Measurements from ENCODE around the gene SOX2. TPM values are rescaled to one million over a fixed set of nuclear protein-coding genes. Genes with fewer than 3 reads are reported as not detected.
"Not testable (repeated sequence)": the region's sequence is repeated elsewhere in the genome, so short reads cannot be mapped to it uniquely, and the experiment has no call there.

The SOX2 gene
- total RNA-seq, 1 experiment from 2014 or later, result not detected

GRCh38 chr3:181739628-181740027 lies 27.9 kb downstream of the SOX2 start:
- in situ Hi-C loops (cut with HindIII; ENCODE audit: low sequenced_read_pairs), result no loop called here
- DNase-seq (ENCODE audit: low spot score), result no peak

DNA sequence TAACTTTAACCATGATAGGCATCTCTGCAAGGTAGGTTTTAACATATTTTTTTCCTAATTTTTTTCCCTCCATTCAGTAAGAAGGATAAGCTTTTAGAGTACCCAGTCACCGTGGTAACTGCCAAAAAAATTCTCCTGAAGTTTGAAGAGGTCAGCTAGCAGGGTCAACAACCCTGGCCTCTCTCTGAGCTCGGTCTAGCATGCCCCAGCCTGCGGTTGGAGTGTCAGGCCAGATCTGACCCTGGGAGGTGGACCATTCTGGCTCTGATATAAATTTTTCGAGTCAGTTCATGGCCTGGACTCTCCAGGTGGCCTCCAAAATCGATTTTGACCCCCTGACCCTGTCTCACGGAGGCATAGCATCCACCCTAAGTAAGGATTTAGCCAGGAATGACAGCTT lies 29.7 kb downstream of the SOX2 start:
- in situ Hi-C loops (cut with HindIII; ENCODE audit: low sequenced_read_pairs), result no loop called here
- DNase-seq (ENCODE audit: low spot score), result no peak

- in situ Hi-C loops (cut with HindIII; ENCODE audit: low sequenced_read_pairs), result no loop called here
- DNase-seq (ENCODE audit: low spot score), result no peak
Observed at GRCh38 chr3:181752202-181752671, 40.5 kb downstream of the SOX2 start.

- no peak for DNase-seq (ENCODE audit: low spot score)
- in situ Hi-C loops (cut with HindIII; ENCODE audit: low sequenced_read_pairs), result no loop called here
Observed at GRCh38 chr3:181753391-181753790, 41.7 kb downstream of the SOX2 start.

DNA sequence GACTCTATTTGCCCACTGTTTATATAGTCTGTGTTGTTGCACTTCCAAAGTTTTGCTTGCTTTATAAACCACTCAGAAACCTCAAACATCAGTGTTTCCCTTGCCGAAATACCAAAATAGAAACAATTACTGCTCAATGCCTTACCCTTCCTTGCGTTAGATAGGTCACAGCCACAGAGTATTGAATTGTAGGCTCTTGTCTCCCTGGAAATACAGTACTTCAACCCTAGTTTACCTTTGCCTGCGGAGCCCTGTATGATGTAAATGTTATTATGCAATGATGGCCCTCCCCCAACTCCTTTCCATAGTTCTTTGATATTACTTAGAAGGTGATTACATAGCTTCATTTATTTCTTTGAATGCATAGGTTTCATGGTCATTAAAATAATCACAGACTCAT lies 44.2 kb downstream of the SOX2 start:
- DNase-seq (ENCODE audit: low spot score), result no peak
- in situ Hi-C loops (cut with HindIII; ENCODE audit: low sequenced_read_pairs), result no loop called here

DNA sequence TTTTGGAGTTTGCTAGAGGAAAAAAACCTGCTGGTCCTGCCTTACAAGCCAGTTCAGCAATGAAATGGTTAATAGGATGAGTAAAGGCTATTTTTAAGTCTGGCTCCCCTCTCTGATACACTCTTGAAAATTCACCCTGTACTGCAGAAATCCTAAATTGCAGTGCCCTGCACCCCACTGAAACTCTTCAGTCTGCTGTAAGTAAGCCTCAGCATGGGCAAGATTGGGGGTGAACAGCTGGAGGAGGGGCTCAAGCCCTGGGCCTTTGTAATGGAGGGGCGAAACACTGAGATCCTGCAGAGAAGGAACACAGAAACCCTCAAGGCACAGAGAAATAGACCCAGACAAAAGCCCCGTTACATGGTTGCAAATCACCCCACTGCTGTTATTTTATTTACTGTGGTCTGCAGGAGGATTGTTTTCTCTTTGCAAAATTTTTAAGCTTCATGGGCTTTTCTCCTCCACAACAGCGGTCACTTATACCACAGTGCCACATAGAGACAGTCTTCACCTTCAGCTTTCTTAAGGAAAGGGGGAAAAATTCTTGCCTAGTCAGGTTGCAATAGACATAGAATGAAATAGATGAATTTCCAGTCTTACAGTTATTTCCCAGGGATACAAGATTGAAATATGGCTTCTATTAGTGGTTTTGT lies 45.0 kb downstream of the SOX2 start:
- no peak for DNase-seq (ENCODE audit: low spot score)
- in situ Hi-C loops (cut with HindIII; ENCODE audit: low sequenced_read_pairs), result no loop called here

GRCh38 chr3:181757694-181758306 lies 46.1 kb downstream of the SOX2 start:
- no peak for DNase-seq (ENCODE audit: low spot score)
- in situ Hi-C loops (cut with HindIII; ENCODE audit: low sequenced_read_pairs), result no loop called here

GRCh38 chr3:181761906-181762305 lies 50.2 kb downstream of the SOX2 start:
- in situ Hi-C loops (cut with HindIII; ENCODE audit: low sequenced_read_pairs), result no loop called here
- no peak for DNase-seq (ENCODE audit: low spot score)

DNA sequence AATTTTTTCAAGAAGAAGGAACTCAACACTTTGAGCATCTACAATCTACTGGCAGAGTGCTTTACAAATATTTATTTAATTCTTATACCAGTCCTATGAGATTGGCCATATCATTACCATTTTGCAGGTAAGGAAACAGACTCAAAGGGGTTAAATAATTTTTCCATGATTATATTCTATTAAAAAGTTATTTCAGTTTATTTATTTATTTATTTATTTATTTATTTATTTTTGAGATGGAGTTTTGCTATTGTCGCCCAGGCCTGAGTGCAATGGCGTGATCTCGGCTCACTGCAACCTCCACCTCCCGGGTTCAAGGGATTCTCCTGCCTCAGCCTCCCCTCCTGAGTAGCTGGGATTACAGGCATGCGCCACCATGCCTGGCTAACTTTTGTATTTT lies 52.3 kb downstream of the SOX2 start:
- DNase-seq (ENCODE audit: low spot score); in situ Hi-C loops (cut with HindIII; ENCODE audit: low sequenced_read_pairs): not testable (repeated sequence)

Measured in G401 (cell line).